GM12892 (cell line): ENCODE measurements around the gene ANKRD27.
"Not testable (repeated sequence)": the region's sequence is repeated elsewhere in the genome, so short reads cannot be mapped to it uniquely, and the experiment has no call there.

Experiments
- POLR2A ChIP-seq: IDR thresholded peaks from 2 replicates; pipeline ENCODE4 v1.6.1; 2011; ENCODE audit warnings: low read depth, low read length, control low read depth
- POLR2AphosphoS5 ChIP-seq: IDR thresholded peaks from 2 replicates; pipeline ENCODE4 v1.6.1; 2011; ENCODE audit warnings: low read depth, low read length, control low read depth

DNA sequence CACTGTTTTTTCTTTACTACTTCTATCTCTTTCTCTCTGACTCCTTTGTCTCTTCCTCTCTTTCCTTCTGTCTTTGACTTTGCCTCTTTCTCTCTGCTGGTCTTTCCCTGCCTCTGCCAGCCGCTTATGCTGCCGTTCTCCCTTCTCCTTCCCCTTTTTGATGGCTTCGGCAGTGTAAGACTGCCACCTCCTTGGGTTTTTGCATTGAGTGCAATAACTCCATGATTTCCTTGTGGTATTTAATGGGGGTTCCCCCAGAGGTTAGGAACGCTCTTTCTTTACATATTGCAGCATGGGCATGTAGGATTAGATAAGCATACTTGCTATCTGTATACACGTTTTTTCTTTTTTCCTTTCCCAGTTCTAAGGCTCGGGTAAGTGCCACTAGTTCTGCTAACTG, 20.5 kb upstream of the ANKRD27 start:
- TF ChIP-seq POLR2A, POLR2AphosphoS5: not testable (repeated sequence)
